Colonic mucosa (tissue), 4 donors: ENCODE measurements around the gene SYT12. TPM values are rescaled to one million over a fixed set of nuclear protein-coding genes. Genes with fewer than 3 reads are reported as not detected.

Source experiments
- DNase-seq: peaks from one replicate; pipeline ENCODE4 v3.0.0-alpha.2; 2020
- H3K27ac ChIP-seq: fragments of 200-600 bp; one replicate; pipeline ENCODE4 v1.8.0; 2021
- H3K27me3 ChIP-seq: fragments of 200-600 bp; one replicate; pipeline ENCODE4 v1.8.0; 2021
- H3K36me3 ChIP-seq: fragments of 200-600 bp; one replicate; pipeline ENCODE4 v1.8.0; 2021
- H3K4me1 ChIP-seq: fragments of 200-600 bp; one replicate; pipeline ENCODE4 v1.8.0; 2021; ENCODE audit warnings: mild to moderate bottlenecking
- H3K4me3 ChIP-seq: fragments of 200-600 bp; one replicate; pipeline ENCODE4 v1.8.0; 2021
- H3K9ac ChIP-seq, 2 donors: one replicate each; pipeline ENCODE4 v1.7.0; 2013; ENCODE audit warnings: control low read depth in 2 of 2, low read depth in 2 of 2, low read length in 2 of 2
- H3K9me3 ChIP-seq: fragments of 200-600 bp; one replicate; pipeline ENCODE4 v1.8.0; 2021
- intact Hi-C: fragments of 100-400 bp; cut with DNase I; formaldehyde crosslinking; loops from one replicate; pipeline ENCODE4 v1.14.1; 2022
- microRNA-seq: library from miRNA; unstranded; fragments of <30 nt; microRNA quantifications from one replicate; pipeline ENCODE4, GENCODE V29; 2019
- total RNA-seq, 2 donors: library from RNA; stranded (reverse); fragmentation: NEBNext Ultra II Directional in 1 of 2; extraction: Animal tissue kit (Norgen Biotek cat#: 25700) in 1 of 2; gene quantifications; one replicate each; pipeline ENCODE4 v1.2.1, GENCODE V29; 2021
- TF ChIP-seq, protein P1 (sequence below): fragments of 200-600 bp; IDR thresholded peaks from one replicate; pipeline ENCODE4 v1.8.0; 2022; ENCODE audit warnings: antibody characterized with exemption, mild to moderate bottlenecking
- donor health status: healthy.
- donor health status: DM: no; HTN: no; CAD: no.
- donor health status: DM: no; HTN: no; CAD: no.

The SYT12 gene
- total RNA-seq, 2 donors from 2014 or later: 0.29 to 3.4 TPM

DNA sequence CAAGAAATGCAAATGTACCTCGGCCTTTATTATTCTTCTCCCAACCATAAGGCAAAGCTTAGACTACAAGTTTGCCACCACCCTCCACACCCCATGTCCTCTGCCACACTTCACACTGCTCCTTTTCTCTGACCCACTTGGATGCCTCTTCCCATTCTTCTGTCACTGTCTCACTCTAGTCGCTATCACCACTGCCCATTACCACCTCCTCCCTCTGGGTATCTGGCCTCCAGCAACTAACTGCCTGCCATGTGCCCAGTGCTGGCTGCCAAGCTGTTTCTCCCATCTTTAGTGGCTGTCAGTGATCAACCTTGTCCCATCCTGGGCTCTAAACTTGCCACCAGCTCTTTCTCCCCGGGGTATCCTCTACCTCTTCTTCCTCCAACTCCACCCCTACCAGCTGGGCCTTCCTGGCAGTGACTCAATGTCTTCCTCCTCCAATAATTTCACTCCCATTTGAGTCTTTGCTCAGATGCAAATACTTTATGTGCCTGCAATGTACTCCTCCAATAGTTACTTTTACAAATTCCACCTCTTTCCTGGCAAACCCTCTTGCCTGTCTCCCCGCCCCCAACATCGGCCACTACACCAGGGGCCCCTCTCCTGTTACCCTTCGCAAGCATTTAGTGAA is 76.0 kb downstream of the SYT12 start:
- Histone ChIP-seq H3K4me1 (no peaks in the 10 kb centered on the region), H3K36me3 (no peaks in the 10 kb centered on the region), H3K9me3 (no peaks in the 10 kb centered on the region), H3K27me3 (no peaks in the 10 kb centered on the region), H3K9ac (no peak overlapping the region), H3K27ac (no peak overlapping the region), H3K4me3 (no peak overlapping the region)
- intact Hi-C loops: no loop called here
- DNase-seq: no peak
- TF ChIP-seq, protein P1, sequence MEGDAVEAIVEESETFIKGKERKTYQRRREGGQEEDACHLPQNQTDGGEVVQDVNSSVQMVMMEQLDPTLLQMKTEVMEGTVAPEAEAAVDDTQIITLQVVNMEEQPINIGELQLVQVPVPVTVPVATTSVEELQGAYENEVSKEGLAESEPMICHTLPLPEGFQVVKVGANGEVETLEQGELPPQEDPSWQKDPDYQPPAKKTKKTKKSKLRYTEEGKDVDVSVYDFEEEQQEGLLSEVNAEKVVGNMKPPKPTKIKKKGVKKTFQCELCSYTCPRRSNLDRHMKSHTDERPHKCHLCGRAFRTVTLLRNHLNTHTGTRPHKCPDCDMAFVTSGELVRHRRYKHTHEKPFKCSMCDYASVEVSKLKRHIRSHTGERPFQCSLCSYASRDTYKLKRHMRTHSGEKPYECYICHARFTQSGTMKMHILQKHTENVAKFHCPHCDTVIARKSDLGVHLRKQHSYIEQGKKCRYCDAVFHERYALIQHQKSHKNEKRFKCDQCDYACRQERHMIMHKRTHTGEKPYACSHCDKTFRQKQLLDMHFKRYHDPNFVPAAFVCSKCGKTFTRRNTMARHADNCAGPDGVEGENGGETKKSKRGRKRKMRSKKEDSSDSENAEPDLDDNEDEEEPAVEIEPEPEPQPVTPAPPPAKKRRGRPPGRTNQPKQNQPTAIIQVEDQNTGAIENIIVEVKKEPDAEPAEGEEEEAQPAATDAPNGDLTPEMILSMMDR: no peak

DNA sequence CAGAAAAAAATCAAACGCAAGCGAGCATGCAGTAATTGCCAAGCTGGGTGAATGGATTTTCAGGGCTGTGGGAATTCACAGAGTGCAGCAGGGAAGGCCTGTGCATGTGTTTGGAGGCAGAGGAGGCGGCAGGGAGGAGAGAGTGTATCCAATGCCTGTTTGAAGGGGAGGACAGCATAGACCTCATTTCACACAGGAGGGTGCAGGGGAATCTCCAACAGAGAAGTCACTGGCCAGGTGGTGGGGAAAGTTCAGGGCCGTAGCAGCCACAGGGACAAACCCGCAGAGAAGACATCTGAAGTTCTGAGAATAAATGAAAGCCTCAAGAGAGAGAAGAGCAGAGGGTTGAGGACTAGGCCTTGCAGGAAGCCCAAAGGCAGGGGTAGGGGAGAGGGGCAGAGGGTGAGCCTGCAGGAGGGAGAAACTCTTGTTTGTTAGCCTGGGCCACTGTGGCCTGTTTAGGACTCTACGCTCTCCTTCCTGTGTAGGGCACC is 76.9 kb downstream of the SYT12 start:
- Histone ChIP-seq H3K4me1 (no peaks in the 10 kb centered on the region), H3K9me3 (no peaks in the 10 kb centered on the region), H3K36me3 (no peaks in the 10 kb centered on the region), H3K9ac (no peak overlapping the region), H3K4me3 (no peak overlapping the region), H3K27ac (no peak overlapping the region), H3K27me3 (no peaks in the 10 kb centered on the region)
- TF ChIP-seq, protein P1: no peak
- intact Hi-C loops: no loop called here
- DNase-seq: no peak

Small RNA genes within 50 kb of the gene (microRNA-seq; reads per million reads assigned to microRNA genes)
- gene MIR6860: not detected

Other genes starting within 250 kb of the SYT12 start
- 10 to 100 TPM; 27.0 to 35.9 TPM for gene RCE1, start 179.7 kb upstream of the SYT12 start, total RNA-seq
- gene LRFN4, start 166.1 kb upstream of the SYT12 start, total RNA-seq: 10 to 100 TPM; 20.7 to 51.7 TPM
- 10 to 100 TPM; 47.7 to 60.1 TPM for gene PC, start 64.8 kb upstream of the SYT12 start, total RNA-seq
- 10 to 100 TPM; 23.0 to 31.6 TPM for gene C11orf86, start 47.8 kb upstream of the SYT12 start, total RNA-seq
- gene RHOD, start 33.7 kb downstream of the SYT12 start, total RNA-seq: 10 to 100 TPM in 1 of 2 donors, 1 to 10 TPM in 1; 8.5 to 11.2 TPM
- 10 to 100 TPM; 63.3 to 80.6 TPM for gene KDM2A, start 96.1 kb downstream of the SYT12 start, total RNA-seq
- gene GRK2, start 243.3 kb downstream of the SYT12 start, total RNA-seq: 100 to 1,000 TPM; 108 to 137 TPM